Fibroblast of skin of abdomen (primary cell): ENCODE data around the gene UPK2.

Experiments used
- DNase-seq: peaks from one replicate; pipeline ENCODE4 v3.0.0-alpha.2; 2013

The UPK2 gene

DNA sequence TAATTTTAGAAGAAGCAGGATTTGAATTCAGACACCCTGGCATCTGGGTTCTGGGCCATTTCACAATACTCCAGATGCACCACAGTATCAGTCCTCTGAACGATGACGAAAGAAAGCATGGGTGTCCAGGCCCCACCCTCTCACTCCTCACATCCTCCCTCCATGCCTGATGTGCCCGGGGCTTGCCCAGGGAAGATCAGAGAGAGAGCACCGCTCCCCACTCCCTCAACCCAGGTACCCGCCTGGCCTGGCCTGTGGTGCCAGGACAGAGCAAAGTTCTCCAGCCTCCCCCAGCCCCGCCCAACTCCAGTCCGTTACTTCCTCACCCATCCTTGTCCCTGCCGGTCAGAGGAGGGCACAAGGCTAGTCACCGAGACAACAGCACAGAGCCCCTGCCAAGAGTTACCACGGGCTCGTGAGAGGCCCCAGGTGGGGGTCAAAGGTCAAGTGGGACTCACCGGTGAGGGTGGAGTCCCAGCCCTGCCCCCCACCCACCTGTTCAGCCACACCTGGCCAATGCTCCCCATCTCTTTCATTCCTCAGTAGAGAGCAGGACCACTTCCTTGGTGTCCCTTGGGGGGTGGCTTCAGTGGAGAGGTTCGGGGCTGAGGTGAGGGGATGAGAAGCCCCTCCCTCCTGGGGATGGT is 38.5 kb upstream of the UPK2 start:
- DNase-seq = peak; percentile 78

DNA sequence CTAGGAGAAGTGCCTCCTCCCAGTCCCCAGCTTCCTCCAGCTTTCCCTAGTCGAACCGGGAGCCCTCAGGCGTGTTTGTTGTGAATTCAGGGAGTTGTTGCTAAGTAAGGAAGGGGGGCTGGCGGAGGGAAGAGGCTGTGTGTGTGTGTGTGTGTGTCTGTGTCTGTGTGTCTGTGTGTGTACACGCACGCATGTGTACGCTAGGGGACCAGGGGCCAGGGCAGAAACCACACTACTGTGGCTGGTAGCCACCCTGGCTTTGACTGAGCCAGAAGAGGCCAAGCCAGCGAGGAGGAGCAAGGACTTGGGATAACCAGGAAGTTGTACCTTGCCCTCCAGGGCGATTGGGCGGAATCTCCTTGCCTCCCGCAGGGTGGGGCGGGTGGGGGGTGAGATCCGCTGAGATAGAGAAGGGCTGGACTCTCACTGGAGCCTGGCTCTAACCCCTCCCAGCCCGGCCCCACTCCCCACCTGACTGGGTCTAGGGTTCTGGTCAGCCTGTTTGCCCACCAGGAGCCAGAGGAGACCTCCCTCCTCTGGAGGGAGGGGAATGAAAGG is 37.9 kb upstream of the UPK2 start:
- DNase-seq = peak; percentile 83

DNA sequence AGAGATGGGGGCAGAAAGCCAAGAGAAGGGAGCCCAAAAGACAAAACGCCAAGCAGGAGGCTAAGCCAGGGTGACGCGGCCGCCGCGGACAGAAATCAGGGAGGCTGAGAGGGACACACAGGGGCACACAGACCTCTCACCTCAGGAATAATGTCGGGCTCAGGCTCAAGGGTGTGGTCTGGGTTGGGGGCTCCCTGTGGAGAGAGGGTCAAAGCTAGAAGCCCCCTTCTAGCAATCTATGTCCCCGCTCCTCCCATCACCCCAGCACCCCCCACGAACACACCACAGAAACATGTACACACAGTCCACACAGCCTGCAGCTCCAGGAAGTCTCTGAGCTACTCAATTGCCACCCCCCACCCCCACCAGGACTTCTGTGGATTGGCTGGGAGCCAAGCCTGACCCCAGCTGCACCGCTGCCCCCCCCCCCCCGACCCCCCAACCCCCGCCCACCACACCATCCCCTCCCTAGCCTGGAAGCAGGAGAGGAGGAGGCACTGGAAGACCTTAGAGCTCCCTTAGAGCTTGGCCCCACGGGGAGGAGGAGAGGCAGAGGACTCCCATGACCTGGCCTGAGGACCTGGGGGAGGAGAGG is 37.3 kb upstream of the UPK2 start:
- DNase-seq = peak; percentile 77

DNA sequence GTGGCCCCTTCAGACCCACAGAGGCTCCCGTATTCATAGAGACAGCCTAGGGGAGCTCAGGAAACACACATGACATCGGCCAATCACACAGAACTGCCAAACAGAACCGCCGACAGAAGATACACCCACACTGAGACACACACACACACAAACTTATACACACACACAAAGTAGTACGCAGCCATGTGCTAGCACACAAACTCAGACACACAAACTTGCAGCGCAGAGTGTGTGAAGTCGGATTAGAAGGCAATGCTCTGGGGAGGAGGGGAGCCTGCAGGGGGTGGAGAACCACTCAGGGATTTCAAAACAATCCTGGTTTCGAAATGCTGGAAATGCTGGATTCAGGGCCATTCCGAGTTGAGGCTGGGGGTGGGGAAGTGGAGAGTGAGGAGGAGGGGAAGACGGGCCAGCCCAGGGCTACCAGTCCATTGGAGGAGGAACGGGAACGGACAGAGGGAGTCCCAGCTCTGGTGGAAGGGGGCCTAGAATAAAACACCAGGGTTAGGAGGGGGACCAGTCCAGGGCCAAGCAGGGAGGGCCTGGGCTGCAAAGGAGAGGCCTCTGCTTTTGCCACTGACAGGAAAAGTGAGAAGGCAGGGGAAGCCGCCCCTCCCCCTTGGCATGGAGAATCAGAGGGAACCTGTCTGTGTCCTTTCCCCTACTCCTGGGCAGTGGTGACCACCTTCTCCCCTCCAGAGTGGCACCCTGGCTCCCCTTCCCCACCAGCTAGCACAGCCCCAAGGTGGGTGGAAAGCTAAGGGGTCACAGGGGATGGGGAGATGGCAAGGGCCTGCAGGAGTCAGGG is 34.8 kb upstream of the UPK2 start:
- DNase-seq = peak; percentile 87

DNA sequence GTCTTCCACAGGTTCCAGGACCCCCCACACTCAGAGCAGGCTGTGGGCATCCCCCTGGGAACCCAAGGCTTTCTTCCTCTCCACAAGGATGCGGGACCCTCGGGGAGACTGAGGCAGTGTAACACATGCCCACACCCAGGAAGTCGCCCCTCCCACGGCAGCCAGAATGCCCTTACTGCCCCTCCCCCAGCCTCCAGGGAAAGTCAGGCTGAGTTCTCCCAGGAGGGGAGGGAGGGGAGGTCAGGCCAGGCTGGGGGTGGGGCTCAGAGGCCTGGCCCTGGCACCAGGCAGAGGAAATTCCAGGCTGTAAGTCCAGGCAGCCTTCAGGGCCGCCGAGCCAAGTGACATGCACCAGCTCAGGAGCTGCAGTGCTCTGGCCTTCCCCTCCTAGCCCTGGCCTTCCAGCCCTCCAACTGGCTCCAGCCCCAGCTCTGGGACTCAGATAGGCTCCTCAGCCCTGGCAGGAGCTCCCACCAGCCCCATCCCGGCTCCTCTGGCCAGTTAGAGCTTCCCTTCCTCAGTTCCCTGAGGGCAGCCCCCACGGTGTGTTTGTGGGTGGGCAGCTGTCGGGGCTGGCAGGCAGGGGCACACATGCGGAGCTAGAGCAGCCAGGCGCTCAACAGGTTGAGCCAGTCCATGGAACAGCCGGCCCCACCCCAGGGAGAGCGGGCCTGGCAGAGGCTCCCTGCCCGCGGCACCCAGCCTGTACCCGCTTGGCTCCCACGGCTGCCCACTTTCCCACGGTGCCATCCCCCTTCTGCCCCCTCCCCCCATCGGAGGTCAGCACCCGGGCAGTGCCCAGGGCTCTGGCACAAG is 34.0 kb upstream of the UPK2 start:
- peak; percentile 71 for DNase-seq

DNA sequence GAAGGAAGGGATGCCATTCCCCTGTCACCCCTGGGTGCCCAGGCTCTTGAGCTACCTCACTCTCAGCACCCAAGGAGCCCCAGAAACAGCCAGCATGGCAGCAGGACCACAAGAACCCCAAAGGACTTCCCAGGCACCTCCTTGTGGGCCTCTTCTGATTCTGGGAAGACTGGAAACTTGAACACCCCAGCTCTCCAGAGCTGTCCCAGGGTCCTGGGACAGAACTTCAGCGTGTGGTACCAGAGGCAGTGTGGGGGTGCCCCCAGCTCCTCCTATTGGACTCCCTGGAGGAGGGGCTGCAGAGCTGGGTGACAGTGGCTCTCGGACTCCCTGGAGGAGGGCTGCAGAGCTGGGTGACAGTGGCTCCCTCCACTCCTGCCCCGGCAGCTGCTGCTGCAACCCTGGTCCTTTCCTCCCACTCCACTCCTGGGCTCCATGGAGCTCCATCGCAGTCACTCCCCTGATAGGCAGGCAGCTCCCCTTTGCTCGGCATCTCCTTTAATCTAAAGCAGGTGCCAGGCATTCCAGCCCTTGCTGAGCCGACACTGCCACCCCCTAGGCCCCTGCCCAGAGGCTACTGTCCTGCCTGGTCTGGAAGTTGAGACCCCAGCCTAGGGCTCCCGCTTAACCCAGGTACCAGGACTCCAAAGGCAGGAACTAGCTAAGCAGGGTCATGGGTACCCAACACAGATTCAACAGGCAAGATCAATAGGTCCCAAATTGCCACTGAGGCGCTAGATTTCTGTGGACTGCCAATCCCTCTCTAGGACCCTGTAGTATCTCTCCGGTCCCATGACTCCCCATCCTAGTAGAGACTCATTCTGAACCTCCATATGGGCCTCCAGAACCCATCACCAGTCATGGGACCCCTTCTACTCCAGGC is 33.1 kb upstream of the UPK2 start:
- DNase-seq = no peak

DNA sequence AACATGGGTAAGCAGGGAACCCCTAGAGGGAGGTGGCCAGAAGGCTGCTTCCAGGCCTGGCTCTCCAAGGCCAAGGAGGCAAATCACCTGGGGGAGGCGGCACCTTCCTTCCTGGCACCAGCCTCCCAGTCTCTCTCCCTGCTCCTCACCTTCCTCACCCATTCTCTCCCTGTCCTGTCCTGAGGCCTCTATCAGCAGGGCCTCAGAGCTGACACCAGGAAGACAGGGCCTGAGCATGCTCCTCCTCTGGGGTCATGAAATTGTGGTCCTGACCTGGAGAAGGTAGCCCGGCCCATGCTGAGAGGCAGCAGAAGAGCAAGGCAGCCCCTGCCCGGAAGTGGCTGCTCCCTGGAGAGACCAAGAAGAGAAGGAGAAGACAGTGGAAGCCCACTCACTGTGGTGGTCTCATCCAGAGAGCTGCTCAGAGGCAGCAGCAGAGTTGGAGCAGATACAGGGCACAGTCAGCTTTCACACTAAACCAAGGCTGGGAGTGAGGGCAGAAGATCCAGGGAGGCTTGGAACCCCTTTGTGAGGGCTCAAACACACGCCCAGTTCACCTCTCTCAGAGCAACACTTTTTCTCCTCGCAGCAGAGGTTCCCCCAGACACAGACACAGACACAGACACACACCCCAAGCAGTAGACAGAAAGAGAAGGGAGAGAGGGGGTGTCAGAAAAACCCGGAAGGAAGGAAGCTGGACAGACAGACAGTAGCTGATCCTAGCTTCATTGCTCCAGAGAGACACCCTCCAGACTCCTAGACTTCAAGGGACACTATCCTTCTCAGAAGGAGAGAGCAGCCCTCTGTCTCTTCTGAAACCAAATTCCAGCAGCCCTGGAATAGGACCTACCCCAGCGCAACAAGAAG is 32.1 kb upstream of the UPK2 start:
- DNase-seq = no peak

DNA sequence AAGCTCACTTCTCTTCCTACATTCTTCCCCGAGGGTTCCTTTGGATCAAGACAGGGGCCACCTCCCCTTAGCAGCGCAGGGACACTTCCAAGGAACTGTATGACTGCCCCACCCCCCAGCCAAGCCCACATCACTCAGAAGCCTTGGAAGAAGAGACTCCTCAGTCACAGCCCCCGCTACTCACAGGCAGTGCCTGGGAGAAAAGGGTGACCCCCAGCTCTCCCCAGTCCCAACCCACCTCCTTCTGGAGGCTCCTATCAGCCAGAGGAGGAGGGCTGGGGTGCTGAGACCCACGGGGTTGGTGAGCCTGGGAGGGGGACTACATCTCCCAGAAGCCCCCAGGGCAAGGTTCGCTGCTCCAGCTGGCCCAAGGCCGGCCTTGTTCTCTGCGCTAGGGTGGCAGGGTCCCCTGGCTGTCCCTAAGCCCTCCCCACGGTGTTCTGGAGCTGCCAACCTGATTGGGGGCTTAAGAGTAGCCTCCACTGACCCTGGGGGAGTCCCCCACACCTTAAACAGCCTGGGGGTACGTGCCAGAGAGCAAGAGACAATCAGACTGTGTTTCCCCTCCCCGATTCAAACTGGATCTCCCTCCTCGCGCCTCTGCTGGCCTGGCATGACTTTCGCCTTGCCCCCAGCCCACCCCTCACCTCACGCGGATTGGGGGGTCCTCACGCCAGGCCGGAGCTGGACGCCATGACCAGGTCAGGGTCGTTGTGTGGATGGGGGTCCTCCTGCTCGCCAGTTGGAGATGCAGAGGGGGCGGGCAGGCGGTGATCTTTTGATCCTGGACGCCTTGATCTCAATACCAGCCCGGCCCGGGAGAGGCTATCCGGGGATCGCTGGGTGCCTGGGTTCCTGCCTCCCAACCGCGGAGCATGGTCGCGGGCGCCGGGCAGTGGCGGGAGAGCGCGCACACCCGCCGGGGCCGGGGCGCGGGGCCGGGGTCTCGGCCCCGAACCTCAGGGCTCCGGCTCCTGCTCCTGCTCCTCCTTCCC is 31.2 kb upstream of the UPK2 start:
- DNase-seq = peak; percentile 37

DNA sequence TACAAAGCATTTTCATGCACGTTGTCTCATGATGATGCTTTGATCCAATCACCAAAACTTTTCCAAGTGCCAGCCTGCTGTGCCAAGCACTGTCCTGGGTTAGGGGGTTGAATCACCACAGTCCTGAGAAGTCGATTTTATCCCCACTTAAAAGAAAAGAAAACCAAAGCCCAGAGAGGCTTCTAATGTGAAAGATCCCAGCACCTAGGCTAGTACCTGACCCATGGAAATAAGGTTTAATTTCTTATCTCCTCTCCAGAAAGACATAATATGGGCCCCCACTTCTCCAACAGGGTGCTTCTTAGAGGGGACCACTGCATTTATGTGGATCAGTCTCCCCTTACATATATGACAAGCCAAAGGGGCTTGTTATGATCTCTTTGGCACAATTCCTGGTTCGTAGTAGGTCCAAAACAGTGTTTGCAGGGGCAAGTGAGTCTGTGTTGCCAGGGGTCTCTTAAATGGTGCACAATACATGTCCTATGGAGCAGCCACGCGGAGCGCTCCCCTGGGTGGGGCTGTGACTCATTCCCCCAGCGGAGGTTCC is 28.5 kb upstream of the UPK2 start:
- no peak for DNase-seq

DNA sequence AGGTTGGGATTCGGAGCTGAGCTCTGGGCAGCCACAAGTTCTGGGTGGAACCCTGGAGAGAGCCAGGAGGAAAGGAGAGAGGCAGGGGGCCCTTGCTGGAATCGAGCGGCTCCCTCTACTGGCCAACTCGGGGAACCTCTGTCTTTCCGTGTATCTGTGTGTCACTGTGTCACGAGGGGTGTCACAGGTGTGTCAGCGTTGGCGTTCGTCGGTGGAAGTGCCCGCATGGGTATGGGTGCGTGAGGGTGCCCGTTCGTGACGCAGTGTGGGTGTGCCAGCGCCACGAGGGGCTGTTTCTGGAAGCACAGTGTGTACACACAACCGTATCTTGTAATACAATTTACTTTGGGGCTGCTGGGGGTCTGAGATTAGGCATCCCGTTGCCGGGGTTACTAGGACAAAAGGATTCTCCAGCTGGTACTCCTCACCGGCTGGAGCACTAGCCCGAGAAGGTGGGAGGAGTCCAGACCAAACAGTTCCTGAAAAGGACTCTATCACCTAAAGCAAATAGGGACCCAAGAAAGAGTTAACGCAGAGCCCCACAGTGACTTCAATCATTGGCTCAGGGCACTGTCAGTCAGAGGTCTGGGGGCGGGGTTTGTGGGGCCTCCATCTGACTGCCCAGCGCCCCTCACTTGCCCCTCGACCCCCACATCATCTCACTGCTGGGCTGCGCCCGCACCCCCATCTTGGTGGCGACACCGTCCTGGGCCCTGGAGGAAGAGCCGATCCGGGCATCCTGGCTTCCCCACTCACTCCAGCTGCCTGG is 27.8 kb upstream of the UPK2 start:
- DNase-seq = peak; percentile 92

DNA sequence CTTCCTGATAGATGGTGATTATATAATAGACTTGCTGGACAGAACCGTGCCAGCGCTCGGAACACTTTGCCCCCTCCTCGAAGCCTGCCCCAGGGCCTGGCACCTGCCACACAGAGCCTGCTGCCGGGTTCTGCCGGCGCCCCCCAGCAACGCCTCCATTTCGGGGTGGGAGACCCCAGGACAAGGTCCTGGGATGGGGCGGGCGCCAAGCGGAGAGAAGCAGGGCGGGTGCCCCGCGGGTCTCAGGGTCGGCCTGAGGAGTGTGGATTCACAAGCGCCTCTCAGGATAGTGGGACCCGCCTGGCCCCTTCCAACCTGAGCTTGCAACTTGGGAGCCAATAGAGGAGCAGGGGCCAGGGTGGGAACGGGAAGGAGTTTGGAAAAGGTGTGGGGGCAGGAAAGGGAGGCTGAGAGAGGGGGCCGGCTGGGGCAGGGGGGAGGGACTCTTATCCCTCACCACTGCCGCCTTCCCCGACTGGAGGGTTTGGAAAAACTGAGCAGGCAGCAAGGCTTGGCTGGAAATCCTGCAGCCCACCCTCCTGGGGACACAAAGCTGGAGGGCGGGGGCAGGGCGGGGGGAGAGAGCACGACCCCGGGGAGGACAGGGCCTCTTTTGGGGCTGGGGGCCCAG is 27.1 kb upstream of the UPK2 start:
- peak; percentile 67 for DNase-seq

DNA sequence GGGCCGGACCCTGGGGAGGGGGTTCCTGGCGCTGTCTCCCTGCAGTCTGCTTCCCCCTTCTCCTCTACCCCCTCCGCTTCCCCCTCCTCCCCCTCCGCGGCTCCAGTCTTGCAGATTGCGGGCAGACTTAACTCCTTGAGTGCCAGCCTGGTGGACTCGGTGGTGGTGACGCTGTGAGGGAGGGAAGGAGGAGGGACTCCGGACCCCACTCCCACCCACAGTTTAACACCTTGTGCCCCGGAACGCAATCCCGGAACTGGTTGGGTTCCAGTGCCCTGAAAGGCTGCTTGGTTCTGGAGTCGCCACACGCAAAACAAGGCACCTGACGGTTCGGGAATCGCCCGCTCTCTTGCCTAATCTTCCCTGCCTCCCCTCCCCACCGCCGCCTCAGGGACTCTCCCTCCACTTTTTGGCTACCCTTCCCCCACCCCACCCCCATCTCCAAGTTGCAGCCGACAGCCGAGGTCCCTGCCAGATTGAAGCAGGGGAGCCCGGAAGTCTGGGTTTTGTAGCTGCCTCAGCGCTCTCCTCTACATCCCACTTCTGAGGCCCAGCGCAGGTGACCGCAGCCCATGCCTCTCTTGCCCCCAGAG is 26.5 kb upstream of the UPK2 start:
- peak; percentile 92 for DNase-seq

DNA sequence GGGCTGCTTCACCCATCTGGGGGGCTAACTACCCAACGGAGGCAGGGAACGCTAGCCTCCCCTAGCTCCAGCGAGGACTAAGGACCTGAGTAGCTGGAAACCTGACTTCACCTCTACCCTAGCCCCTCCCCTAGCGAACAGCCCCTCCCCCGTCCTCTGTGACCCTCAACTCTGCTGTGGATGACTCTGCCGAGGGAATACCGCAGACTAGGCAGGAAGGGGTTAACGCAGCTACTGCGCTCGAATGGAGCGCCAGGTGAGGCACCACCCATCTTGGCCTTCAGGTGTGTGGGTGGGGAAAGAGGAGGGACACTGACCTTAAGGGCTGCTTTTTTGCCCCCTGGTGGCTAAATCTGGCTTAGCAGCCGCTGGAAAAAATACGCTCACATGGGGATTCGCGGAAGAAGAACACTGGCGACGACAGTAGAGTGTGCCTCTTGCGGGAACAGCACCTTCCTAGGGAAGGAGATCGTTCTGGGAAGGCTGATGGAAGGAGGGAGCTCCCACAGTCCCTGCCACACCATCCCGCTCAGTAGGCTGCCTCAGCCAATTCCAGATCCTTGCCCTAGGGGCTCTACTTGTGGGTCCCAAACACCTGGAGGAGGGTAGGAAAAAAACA is 25.9 kb upstream of the UPK2 start:
- peak; percentile 68 for DNase-seq

DNA sequence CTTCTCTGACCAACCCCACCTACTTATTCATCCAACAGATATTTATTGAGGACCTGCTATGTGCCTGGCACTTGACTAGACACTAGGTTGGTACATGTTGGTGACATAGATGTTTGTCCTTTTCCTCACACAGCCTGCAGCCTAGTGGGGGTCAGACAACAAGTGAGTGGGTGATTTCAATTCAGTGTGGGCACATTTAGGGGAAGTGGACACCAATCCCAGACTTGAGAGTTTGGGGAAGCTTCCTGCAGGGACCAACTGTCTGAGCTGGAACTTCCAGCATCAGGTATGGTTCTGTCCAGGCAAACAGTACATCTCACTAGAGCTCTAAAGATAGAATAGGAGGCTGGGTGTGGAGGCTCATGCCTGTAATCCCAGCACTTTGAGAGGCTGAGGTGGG is 24.5 kb upstream of the UPK2 start:
- no peak for DNase-seq

DNA sequence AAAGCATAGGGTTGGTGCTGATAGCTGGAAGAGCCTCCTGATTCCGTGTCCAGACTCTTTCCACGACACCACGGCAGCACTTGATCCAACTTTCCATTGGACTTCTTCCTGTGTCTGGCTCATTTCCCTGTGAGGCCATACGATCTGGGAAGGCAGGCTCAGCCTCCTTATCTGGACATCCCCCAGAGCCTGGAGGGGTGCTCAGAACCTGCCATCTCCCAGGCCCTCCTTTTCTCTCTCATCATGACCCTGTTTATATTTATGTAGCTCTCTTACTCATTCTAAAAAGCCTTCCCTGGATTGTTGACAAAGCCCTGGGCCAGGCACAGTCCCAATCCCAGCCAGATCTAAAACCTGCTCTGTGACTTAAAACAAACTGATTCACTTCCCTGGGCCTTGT is 22.6 kb upstream of the UPK2 start:
- DNase-seq = no peak

DNA sequence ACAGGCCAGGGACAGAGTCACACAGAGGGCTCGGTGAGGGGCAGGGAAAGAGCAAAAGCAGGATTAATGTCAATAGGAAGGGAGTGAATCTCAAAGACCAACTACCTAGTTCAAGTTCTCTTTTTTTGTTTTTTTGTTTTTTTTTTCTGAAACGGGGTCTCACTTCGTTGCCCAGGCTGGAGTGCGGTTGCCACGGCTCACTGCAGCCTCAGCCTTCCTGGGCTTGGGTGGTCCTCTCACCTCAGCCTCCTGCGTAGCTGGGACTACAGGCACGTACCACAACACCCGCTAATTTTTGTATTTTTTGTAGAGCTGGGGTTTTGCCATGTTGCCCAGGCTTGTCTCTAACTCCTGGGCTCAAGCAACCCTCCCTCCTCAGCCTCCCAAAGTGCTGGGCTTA is 20.7 kb upstream of the UPK2 start:
- no peak for DNase-seq
